ENCODE data around the gene DAND5. TPM values are rescaled to one million over a fixed set of nuclear protein-coding genes. Genes with fewer than 3 reads are reported as not detected.

The DAND5 gene
- total RNA-seq, 1 donor from 2014 or later: 0.32 TPM

DNA sequence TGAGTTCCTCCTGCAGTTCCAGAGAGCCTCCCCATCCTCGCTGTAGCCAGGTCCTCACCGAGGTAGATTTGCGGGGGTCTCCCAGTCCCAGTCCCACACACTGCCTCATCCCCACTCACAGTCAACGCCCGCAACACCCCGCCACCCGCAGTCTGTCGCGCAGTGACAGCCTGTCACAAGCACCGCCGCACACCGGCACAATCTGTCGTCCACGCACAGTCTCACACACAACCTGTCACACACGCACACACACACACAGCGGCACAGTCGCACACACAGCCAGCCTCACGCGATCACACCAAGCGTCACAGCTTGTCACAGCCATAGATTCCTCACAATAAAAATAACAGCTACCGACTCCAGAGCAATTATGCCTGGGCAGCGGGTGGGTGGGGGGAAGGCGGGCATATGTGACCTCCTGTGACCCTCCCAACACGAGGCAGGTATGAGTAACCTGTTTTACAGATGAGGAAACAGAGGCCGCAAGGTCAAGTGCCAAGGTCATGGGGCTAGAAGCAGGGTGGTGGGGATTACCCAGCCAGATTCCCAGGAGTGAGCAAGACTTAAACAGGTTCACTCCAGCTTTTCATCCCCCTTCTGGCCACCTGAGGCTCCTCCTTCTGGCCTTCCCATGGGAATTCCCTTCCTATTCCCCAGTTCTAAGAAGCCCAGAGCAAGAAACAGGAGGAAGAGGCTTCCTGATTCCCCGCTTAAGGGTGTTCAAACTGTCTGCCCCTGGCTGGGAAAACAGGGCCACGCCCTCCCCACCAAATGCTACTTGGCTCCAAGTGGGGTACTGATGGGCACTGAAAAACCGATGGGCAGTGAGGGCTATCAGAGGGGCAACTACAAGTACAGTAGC is 39.8 kb downstream of the DAND5 start:
- Histone ChIP-seq H3K27me3 (ENCODE audit: low read depth) (peaks cover 36% of the 10 kb centered on the region), H3K4me3 (no peak overlapping the region), H3K27ac (peak overlapping the region; percentile 77), H3K9me3 (no peaks in the 10 kb centered on the region), H3K4me1 (peaks cover 98% of the 10 kb centered on the region), H3K36me3 (no peaks in the 10 kb centered on the region)
- no peak for TF ChIP-seq CTCF (IDR thresholded peaks at IDR 0.05)
- DNase-seq: no peak
- ATAC-seq: no peak
- intact Hi-C loops (cut with DNase I): no loop called here

GRCh38 chr19:13010038-13010991 is 40.9 kb downstream of the DAND5 start:
- peaks cover 98% of the 10 kb centered on the region for H3K4me1 ChIP-seq
- no peaks in the 10 kb centered on the region for H3K36me3 ChIP-seq
- ATAC-seq (peak; percentile 37 to 40), DNase-seq (no peak)
- no peaks in the 10 kb centered on the region for H3K9me3 ChIP-seq
- H3K27ac ChIP-seq: peak overlapping the region; percentile 51
- peak overlapping the region; percentile 8 for H3K4me3 ChIP-seq
- peaks cover 44% of the 10 kb centered on the region for H3K27me3 ChIP-seq (ENCODE audit: low read depth)
- intact Hi-C loops (cut with DNase I): no loop called here
- TF ChIP-seq CTCF (IDR thresholded peaks at IDR 0.05): no peak

DNA sequence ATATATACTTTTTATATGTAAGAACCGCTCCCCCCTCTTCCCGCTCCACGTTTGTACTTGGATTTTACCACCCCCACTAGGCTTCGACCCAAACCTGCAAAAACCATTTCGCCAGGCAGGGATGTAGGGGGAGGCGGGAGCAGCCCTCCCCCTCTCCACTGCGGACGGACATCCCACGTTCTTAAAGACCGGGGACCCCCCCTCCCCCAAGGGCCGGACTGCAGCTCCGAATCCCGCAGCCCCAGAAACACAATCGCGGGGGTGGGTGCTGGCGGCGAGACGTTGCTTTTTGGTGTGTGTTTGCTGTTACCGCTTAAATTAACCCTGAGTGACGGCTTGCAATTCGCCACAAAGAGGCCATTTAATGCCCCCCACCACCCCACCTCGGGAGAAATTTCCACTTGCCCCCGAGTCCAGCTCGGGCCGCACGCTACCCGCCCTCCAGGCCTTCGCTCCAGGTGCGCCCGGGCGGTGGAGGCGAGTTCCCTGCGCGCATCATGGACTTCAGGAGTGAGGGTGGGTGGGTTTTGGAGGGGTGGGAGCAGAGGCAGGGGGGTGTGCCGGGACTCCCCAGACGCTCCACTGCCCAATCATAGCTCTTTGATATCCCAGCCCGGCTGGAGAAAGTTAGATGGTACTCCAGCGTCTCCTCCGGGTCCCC is 41.7 kb downstream of the DAND5 start:
- H3K27me3 ChIP-seq (ENCODE audit: low read depth): peaks cover 44% of the 10 kb centered on the region
- H3K4me1 ChIP-seq: peaks cover 100% of the 10 kb centered on the region
- intact Hi-C loops (cut with DNase I): no loop called here
- no peaks in the 10 kb centered on the region for H3K36me3 ChIP-seq
- no peaks in the 10 kb centered on the region for H3K9me3 ChIP-seq
- no peak overlapping the region for H3K27ac ChIP-seq
- DNase-seq (no peak), ATAC-seq (no peak)
- no peak overlapping the region for H3K4me3 ChIP-seq
- no peak for TF ChIP-seq CTCF (IDR thresholded peaks at IDR 0.05)

DNA sequence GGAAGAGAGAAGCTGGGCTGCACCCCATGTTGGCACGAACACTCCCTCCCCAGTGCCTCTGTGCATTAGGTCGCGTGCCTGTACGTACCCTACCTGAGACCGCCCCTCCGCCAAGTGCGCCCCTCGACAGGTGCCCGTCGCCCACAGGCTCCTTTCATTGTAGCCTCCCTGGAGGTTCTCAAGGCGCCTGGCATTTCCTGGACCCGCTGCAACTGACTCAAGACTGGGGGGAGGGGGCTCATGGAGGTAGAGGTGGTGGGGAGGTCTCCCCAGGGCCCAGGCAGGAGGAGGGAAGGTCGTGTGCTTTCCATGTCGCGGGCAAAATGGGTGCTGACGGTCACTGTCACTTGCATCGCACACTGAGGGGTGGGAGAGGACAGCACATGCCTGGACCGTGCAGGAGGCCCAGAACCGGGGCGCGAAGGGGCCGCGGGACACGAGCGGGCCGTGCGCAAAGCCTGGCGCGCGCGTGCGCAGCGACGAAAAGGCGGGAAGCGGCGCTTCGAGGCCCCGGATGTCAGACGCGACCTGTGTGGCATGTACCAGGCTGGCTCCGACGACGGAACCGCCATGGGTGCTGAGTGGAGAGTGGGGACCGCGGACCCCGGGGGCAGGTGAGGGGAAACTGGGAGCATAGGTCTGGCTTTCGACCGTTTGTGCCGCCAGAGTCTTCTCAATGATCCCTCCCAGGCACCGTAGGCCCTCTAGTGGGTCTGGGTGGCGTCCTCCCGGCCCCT is 42.4 kb downstream of the DAND5 start:
- TF ChIP-seq CTCF (IDR thresholded peaks at IDR 0.05): no peak
- peak overlapping the region; percentile 87 for H3K27ac ChIP-seq
- H3K27me3 ChIP-seq (ENCODE audit: low read depth): peaks cover 44% of the 10 kb centered on the region
- H3K9me3 ChIP-seq: no peaks in the 10 kb centered on the region
- no peak for ATAC-seq
- H3K36me3 ChIP-seq: no peaks in the 10 kb centered on the region
- H3K4me1 ChIP-seq: peaks cover 98% of the 10 kb centered on the region
- H3K4me3 ChIP-seq: no peak overlapping the region
- no peak for DNase-seq
- intact Hi-C loops (cut with DNase I): no loop called here

- DNase-seq (no peak), ATAC-seq (no peak)
- Histone ChIP-seq H3K4me1 (peaks cover 97% of the 10 kb centered on the region), H3K9me3 (no peaks in the 10 kb centered on the region), H3K27me3 (ENCODE audit: low read depth) (peaks cover 44% of the 10 kb centered on the region), H3K36me3 (no peaks in the 10 kb centered on the region), H3K27ac (peak overlapping the region; percentile 87), H3K4me3 (peak overlapping the region; percentile 49)
- intact Hi-C loops (cut with DNase I): no loop called here
- TF ChIP-seq CTCF (IDR thresholded peaks at IDR 0.05): no peak
Measured at GRCh38 chr19:13012390-13012689, 43.0 kb downstream of the DAND5 start.

All from lower lobe of right lung (tissue), 2 donors.